Activated T-helper 1 cell treated with anti-CD3 and anti-CD28 coated beads, Interleukin-12 subunit alpha, Interleukin-12 subunit beta, Interleukin-2, Interleukin-4 antibody, amounts not matched to agents 30 ng/mL and 10 ng/mL and 1 ng/mL, durations not matched to agents 14 hours and 24 hours and 36 hours (primary cell): Measurements from ENCODE around the gene MT1E. TPM values are rescaled to one million over a fixed set of nuclear protein-coding genes. Genes with fewer than 3 reads are reported as not detected.
"Not testable (repeated sequence)": the region's sequence is repeated elsewhere in the genome, so short reads cannot be mapped to it uniquely, and the experiment has no call there.

ENCODE experiments used
- DNase-seq: peaks from one replicate; pipeline ENCODE4 v3.0.0; 2021; ENCODE audit warnings: low spot score
- H3K27ac Mint-ChIP-seq: one replicate; pipeline ENCODE4 v1.8.0; 2021; ENCODE audit warnings: mild to moderate bottlenecking, mixed read lengths
- H3K27me3 Mint-ChIP-seq: one replicate; pipeline ENCODE4 v1.8.0; 2022; ENCODE audit warnings: mild to moderate bottlenecking, moderate library complexity, mixed read lengths; ENCODE audit not compliant: insufficient read depth
- H3K36me3 Mint-ChIP-seq: one replicate; pipeline ENCODE4 v1.8.0; 2021; ENCODE audit warnings: low read depth, mixed read lengths
- H3K4me1 Mint-ChIP-seq: one replicate; pipeline ENCODE4 v1.8.0; 2021; ENCODE audit warnings: low read depth, mixed read lengths
- H3K4me3 Mint-ChIP-seq: one replicate; pipeline ENCODE4 v1.8.0; 2021; ENCODE audit warnings: mild to moderate bottlenecking, moderate library complexity, mixed read lengths
- H3K9me3 Mint-ChIP-seq: one replicate; pipeline ENCODE4 v1.8.0; 2021; ENCODE audit warnings: mixed read lengths
- intact Hi-C: fragments of 100-400 bp; cut with micrococcal nuclease; formaldehyde crosslinking; loops from one replicate; pipeline ENCODE4 v1.15.1; 2024
- total RNA-seq: library from RNA; stranded (reverse); gene quantifications from 2 replicates; pipeline ENCODE4 v1.2.3, GENCODE V29; 2022

The MT1E gene
- total RNA-seq, 1 donor from 2014 or later, result 135 TPM

DNA sequence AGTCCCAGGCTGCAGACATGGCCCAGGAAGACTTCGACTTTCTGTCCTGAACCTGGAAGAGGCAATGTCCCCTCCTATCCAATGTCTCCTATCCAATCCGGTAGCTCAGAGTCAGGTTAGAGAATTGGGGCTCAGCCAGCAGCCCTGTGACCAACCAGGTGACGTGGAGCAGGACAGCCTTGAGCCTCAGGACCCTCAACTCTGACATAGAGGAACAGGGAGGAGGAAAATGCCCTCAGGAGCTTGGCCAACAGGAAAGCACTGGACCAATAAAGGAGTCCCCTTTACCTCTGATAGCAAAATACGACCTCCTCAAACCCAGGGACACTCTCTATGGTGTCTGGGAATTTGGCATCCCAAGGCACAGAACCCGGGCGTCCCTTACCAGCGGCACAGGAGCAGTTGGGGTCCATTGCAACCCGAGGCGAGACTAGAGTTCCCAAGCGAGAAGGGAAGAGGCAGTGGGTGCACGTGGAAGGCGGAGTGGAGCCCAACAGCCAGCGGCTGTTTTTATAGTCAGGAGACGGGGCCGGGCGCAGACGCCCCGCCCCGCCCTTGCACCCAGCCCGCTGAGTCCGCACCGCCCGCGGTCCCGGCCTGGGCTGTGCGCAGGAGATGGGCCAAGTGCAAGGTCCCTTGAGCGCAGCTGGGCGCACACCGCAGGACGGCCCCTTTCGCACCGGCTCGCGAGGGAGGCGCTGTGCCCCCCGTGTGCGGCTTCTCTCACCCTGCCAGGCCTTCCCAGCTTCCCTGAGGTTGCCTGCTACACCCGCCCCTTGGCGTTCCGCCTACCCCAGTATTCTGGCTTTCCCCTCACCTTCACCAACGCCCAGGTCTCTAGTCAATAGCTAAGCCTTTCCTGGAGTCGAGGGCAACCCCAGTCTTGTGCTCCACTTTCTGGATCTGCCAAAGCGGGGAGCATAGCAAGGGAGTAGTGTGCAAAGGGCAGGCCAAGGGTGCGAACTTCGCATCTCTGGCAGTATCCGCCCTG lies 42.3 kb downstream of the MT1E start, which contains the start of gene MT1G:
Gene MT1G, minus strand, starts transcription at position 485 of the 991 bp plus-strand sequence. Its CDS starts 72 bp downstream, at position 413.
- Mint-ChIP-seq H3K36me3 (peaks cover 10% of the 10 kb centered on the region), H3K27ac (no peak within 1 kb of the TSS), H3K27me3 (peaks cover 58% of the 10 kb centered on the region), H3K4me1 (peaks cover 55% of the 10 kb centered on the region), H3K4me3 (peak within 1 kb of the TSS; percentile 66), H3K9me3 (no peaks in the 10 kb centered on the region)
- intact Hi-C loops, result loop anchor here (2.0 kb wide), 1 partner anchor 15 kb away; the partner anchor contains the start of gene MT1X
- peak; percentile 41 for DNase-seq

DNA sequence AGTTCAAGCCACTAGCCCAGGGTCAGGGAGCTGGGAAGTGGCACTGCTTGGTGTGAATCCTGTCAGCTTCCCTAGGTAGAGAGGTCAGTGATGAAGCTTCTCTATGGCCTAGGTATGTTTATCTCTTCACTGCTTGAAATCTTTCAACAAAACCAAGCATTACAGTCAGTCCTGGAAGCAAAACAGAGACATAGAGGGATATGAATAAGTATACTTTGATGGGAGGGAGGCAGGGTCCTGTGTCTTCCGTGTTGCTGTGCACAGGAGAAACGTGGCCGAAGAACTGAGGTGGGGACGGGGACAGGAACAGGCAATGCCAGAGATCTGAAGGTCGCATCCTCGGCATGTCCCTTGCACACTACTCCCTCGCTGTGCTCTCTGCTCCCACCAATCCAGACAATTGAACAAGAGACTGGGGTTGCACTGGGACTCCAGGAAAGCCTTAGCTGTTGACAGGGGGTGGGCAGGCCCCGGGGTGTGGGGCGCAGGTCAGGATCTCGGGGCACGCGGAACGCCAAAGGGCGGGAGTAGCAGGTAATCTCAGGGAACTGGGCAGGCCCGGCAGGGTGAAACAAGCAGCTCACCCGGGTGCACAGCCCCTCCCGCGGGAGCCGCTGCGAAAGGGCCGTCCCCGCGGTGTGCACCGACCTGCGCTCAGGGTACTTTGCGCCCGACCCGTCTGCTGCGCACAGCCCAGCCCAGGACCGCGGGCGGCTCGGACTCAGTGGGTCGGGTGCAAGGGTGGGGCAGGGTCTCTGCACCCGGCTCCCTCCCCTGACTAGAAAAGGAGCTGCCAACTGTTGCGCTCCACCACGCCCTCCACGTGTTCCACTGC lies 43.6 kb downstream of the MT1E start, which contains the start of gene MT1H:
Gene MT1H, plus strand, starts transcription at position 810 of the 835 bp plus-strand sequence. CDS start 71 bp downstream, outside the sequence.
- peaks cover 60% of the 10 kb centered on the region for H3K27me3 Mint-ChIP-seq

DNA sequence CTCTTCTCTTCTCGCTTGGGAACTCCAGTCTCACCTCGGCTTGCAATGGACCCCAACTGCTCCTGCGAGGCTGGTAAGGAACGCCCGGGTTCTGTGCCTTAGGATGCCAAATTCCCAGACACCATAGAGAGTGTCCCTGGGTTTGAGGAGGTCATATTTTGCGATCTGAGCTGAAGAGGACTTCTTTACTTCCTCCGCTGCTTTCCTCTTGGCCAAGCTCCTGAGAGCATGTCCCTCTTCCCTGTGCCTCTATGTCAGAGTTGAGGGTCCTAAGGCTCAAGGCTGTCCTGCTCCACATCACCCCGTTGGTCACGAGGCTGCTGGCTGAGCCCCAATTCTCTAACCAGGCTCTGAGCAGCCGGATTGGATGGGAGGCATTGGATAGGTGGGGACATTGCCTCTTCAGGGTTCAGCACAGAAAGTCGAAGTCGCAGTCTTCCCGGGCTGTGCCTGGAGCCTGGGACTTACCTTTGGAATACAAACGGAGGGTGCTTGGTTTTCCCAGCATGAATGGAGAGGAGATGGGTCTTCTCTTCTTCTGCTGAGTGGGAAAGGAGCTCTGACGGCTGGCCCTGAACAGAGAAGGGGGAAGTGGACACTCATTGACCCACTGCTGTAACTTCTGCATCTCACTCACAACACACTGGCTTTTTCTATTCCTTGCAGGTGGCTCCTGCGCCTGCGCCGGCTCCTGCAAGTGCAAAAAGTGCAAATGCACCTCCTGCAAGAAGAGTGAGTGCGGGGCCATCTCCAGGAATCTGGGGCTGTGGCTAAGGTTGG lies 44.4 kb downstream of the MT1E start:
- H3K9me3 Mint-ChIP-seq, result no peaks in the 10 kb centered on the region
- peaks cover 63% of the 10 kb centered on the region for H3K27me3 Mint-ChIP-seq
- peaks cover 42% of the 10 kb centered on the region for H3K4me1 Mint-ChIP-seq
- H3K36me3 Mint-ChIP-seq, result peaks cover 6% of the 10 kb centered on the region
- peak overlapping the region; percentile 33 for H3K4me3 Mint-ChIP-seq
- intact Hi-C loops, result loop anchor here (2.0 kb wide), 1 partner anchor 13 kb away; the partner anchor contains the start of gene MT1X
- DNase-seq, result no peak
- no peak overlapping the region for H3K27ac Mint-ChIP-seq

More for the DNA sequence above, 43.6 kb downstream of the MT1E start, which contains the start of gene MT1H:
- H3K4me1 Mint-ChIP-seq, result peaks cover 47% of the 10 kb centered on the region
- no peak for DNase-seq
- intact Hi-C loops, result loop anchor here (2.0 kb wide), 1 partner anchor 14 kb away; the partner anchor contains the start of gene MT1X
- peak within 1 kb of the TSS; percentile 61 for H3K4me3 Mint-ChIP-seq
- H3K27ac Mint-ChIP-seq, result no peak within 1 kb of the TSS
- no peaks in the 10 kb centered on the region for H3K9me3 Mint-ChIP-seq
- H3K36me3 Mint-ChIP-seq, result peaks cover 8% of the 10 kb centered on the region

DNA sequence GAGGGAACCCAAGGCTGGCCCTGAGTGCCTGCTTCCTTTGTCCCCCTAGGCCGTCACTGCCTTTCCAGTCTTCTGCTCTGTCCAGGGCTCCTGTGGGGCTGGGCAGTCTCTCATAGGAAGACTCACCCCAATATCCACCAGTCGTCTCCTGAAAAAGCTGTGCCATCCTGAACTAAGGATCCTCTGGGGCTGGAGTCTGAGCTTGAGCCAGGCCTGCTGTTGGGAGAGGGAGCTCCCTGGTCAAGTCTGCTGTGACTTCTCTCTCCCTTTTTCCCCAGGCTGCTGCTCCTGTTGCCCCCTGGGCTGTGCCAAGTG lies 45.0 kb downstream of the MT1E start:
- intact Hi-C loops, result no loop called here
- Mint-ChIP-seq H3K27ac (no peak overlapping the region), H3K27me3 (peaks cover 62% of the 10 kb centered on the region), H3K4me1 (peaks cover 42% of the 10 kb centered on the region), H3K4me3 (no peak overlapping the region), H3K9me3 (no peaks in the 10 kb centered on the region), H3K36me3 (peaks cover 6% of the 10 kb centered on the region)
- no peak for DNase-seq

DNA sequence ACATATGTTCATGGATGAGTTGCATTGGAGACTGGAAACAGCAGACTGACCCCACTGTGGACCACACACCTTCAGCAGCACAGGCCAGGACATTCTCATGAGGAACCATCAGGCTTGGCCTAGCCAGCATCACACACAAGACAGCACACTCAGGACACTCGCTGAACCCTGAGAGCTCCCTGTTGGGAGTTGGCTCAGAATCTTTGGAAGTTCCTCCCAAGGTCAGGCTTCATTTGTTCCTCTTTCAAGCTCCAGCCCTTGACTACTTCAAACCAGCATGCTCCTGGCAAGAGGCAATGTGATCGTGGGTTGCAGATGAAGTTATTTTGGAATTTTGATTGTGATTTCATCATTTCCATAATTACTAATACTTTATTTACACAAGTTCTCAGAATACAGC lies 46.1 kb downstream of the MT1E start:
- H3K27ac Mint-ChIP-seq, DNase-seq, H3K36me3 Mint-ChIP-seq, H3K4me3 Mint-ChIP-seq, H3K9me3 Mint-ChIP-seq, intact Hi-C loops: not testable (repeated sequence)
- Mint-ChIP-seq H3K27me3 (peaks cover 63% of the 10 kb centered on the region), H3K4me1 (peaks cover 53% of the 10 kb centered on the region)

DNA sequence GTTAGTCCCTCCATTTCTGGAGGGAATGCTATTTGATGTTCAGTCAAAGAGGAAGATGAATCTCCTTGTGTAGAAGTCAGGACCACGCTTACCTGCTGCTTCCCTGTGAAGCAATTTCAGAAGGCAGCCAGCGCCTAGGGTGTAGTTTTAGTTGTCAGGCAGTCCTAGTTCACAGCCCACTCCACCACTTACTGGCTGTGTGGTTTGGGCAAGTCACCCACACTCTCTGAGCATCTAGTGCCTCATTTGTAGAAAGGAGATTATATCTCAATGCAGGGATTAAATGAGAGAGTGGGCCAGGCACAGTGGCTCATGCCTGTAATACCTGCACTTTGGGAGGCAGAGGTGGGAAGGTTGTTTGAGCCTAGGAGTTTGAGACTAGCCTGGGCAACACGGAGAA lies 46.6 kb downstream of the MT1E start:
- DNase-seq, intact Hi-C loops, H3K27ac Mint-ChIP-seq, H3K9me3 Mint-ChIP-seq, H3K36me3 Mint-ChIP-seq, H3K4me3 Mint-ChIP-seq: not testable (repeated sequence)
- H3K27me3 Mint-ChIP-seq, result peaks cover 61% of the 10 kb centered on the region
- peaks cover 52% of the 10 kb centered on the region for H3K4me1 Mint-ChIP-seq

DNA sequence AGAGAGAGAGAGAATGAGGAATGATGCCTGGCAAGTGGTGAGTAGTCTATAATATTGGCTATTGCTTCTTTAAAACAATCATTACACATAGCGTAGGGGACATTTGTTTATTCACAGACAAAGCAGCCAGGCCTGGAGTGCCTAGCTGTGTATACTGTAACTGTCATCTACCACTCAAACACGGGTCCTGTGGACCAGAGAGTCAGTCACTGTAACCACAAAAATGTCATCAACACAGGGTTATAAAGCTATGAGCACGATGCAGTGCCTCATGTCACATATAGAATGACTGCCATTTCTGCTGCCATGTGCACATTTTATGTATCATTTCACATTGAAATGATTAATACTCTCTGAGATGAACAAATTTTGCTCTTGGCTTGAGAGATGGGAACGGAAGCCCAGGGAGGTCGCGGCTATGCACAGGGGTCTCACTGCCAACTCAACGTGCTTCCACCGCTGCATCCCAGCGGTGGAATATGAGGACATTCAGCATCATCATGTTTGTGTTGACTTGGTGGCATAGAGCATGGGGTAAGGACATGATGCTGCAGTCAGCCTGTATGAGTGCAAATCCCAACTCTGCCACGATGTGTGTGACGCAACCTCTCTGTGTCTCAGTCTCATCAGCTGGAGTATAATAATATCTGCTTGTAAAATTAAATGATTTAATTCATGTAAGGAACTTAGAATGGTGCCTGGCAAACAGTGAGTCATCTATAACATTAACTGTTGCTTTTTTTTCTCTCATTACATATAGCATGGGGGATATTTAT lies 47.4 kb downstream of the MT1E start:
- Mint-ChIP-seq H3K4me1 (peaks cover 46% of the 10 kb centered on the region), H3K27ac (no peak overlapping the region), H3K36me3 (peaks cover 6% of the 10 kb centered on the region), H3K9me3 (no peaks in the 10 kb centered on the region), H3K4me3 (no peak overlapping the region), H3K27me3 (peaks cover 58% of the 10 kb centered on the region)
- intact Hi-C loops, result no loop called here
- DNase-seq, result no peak

DNA sequence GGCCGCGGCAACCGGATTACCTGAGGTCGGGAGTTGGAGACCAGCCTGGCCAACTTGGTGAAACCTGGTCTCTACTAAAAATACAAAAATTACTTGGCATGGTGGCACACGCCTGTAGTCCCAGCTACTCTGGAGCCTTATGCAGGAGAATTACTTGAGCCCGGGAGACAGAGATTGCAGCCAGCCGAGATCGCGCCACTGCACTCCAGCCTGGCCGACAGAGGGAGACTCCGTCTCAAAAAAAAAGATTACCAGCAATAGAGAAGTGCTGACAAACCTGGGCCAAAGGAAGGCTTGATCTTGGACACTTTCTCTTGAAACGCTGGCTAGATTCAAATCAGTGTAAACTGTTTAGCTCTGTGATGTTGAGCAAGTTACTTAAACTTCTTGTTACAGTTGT lies 48.3 kb downstream of the MT1E start:
- peaks cover 50% of the 10 kb centered on the region for H3K27me3 Mint-ChIP-seq

DNA sequence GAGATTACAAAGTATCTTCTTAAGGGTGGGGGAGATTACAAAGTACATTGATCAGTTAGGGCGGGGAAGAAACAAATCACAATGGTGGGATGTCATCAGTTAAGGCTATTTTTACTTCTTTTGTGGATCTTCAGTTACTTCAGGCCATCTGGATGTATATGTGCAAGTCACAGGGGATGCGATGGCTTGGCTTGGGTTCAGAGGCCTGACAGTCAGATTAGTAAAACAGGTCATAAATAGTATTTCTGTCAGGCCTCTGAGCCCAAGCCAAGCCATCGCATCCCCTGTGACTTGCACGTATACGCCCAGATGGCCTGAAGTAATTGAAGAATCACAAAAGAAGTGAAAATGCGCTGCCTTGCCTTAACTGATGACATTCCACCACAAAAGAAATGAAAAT lies 49.0 kb downstream of the MT1E start:
- intact Hi-C loops, result loop anchor here (1.0 kb wide), 2 partner anchors 8 to 28 kb away; partner anchors contain the start of gene MT1X
- H3K27ac Mint-ChIP-seq, H3K9me3 Mint-ChIP-seq, H3K36me3 Mint-ChIP-seq, H3K4me3 Mint-ChIP-seq, DNase-seq: not testable (repeated sequence)
- peaks cover 46% of the 10 kb centered on the region for H3K27me3 Mint-ChIP-seq
- H3K4me1 Mint-ChIP-seq, result peaks cover 32% of the 10 kb centered on the region

More for the DNA sequence above, 48.3 kb downstream of the MT1E start:
- DNase-seq, result no peak
- H3K27ac Mint-ChIP-seq, result no peak overlapping the region
- no peaks in the 10 kb centered on the region for H3K9me3 Mint-ChIP-seq
- H3K4me1 Mint-ChIP-seq, result peaks cover 38% of the 10 kb centered on the region
- H3K36me3 Mint-ChIP-seq, result peaks cover under 1% of the 10 kb centered on the region
- no peak overlapping the region for H3K4me3 Mint-ChIP-seq
- intact Hi-C loops, result loop anchor here (1.0 kb wide), 2 partner anchors 8 to 28 kb away; partner anchors contain the start of gene MT1X

DNA sequence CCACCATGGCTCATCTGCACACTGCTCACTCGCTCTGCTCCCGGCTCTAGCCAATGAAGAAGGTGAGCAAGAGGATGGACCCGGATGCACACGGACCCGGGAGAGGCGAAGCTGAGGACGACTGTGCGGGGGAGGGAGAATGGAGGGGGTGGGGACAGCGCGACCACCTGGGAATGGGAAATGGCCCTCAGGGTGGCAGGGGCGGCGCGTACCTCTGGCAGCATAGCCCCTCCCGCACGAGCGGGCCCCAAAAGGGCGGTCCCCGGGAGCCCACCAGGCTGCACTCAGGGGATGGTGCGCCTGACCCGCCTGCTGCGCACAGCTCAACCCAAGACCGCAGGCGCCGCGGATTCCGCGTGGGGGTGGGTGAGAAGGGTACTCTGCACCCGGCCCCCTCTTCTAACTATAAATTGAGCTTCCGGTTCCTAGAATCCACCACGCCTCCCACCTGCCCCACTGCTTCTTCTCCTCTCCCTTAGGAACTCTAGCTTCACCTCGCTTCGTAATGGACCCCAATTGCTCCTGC lies 50.2 kb downstream of the MT1E start:
- H3K27ac Mint-ChIP-seq, result peak overlapping the region; percentile 40
- intact Hi-C loops, result no loop called here
- DNase-seq, result peak; percentile 44
- no peaks in the 10 kb centered on the region for H3K36me3 Mint-ChIP-seq
- H3K9me3 Mint-ChIP-seq, result no peaks in the 10 kb centered on the region
- H3K4me3 Mint-ChIP-seq, result peak overlapping the region; percentile 66
- peaks cover 27% of the 10 kb centered on the region for H3K4me1 Mint-ChIP-seq
- peaks cover 35% of the 10 kb centered on the region for H3K27me3 Mint-ChIP-seq
